Left cardiac atrium (tissue), 4 donors: ENCODE results near the gene SND1. TPM values are rescaled to one million over a fixed set of nuclear protein-coding genes. Genes with fewer than 3 reads are reported as not detected.
"Not testable (repeated sequence)": the region's sequence is repeated elsewhere in the genome, so short reads cannot be mapped to it uniquely, and the experiment has no call there.

Source experiments
- ATAC-seq, 2 donors: fragments of 200-7000 bp; cut with Tn5 transposase; one replicate each; pipeline ENCODE4 v1.9.1; 2020; ENCODE audit warnings: mild to moderate bottlenecking in 2 of 2, moderate library complexity in 2 of 2
- DNase-seq: peaks from one replicate; pipeline ENCODE4 v3.0.0-alpha.2; 2020
- intact Hi-C, 2 donors: fragments of 100-400 bp; cut with DNase I; formaldehyde crosslinking; loops; one replicate each; pipeline versions ENCODE4 v1.14.1 to v1.15.1; 2022 to 2023
- total RNA-seq, 2 donors: library from RNA; stranded (reverse); fragmentation: NEBNext Ultra II Directional; extraction: Animal tissue kit (Norgen Biotek cat#: 25700); gene quantifications; one replicate each; pipeline ENCODE4 v1.2.1, GENCODE V29; 2021
- donor health status: DM: no; HTN: yes; CAD: no.
- donor health status: DM: no; HTN: yes; CAD: no; lungs with severe emphysema.
- donor health status: DM: yes; HTN: yes; CAD: no.
- donor health status: Dilated cardiomyopathy.

Gene SND1
- total RNA-seq, 2 donors from 2014 or later, result 91.8 to 111 TPM

DNA sequence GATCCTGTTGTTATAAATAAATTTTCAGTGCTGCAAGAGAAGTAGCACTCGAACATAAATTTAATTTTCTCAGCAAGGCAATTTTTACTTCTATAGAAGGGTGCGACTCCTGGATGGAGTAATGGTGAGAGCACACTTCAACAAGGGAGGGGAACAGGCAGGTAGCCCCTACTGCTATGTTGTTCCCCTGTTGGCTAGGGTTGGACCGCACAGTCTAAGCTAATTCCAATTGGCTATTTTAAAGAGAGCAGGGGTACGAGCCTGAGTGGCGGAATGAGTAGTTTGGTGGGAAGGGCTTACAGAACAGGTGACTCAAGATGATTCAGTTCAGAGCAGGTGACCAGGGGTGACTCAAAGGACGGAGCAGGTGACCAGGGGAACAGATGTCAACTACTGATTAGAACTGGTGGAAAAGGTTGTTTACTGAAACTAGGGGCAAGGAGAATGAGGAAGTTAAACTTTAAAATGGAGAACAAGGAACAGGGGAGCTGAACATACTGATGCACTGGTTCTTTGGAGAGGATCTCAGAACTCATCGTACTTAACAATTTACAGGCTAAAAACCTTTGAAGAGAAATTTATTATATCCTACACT, 185.9 kb downstream of the SND1 start:
- DNase-seq, ATAC-seq, intact Hi-C loops: not testable (repeated sequence)

DNA sequence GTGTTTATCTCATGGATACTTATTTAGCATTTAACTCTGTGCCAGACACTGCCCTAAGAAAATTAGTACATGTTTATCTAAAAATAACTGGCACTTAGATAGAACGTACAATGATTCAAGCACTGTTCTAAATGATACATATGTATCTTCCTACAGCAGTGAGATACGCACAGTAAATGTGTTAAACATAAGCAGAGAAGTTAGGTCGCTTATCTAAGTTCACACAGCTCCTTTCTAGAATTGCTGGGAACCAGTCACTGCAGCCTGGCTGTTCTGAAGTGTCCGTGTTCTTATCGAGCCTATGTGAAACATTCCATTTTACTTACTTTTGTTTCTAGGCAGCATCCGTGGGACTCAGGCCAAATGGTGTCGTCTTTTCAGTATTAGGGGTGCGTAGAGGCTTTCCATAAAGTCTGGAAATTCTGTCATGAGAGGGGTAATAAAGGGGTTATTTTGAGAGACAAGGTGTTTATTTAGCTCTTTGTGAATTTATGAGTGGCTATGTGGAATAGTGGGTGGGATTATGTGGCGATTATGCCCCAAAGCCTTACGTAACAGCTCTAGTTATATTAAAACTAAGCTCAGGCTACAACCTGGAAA, 186.9 kb downstream of the SND1 start:
- intact Hi-C loops, result no loop called here
- ATAC-seq (peak; percentile 19 to 82), DNase-seq (peak; percentile 41)

DNA sequence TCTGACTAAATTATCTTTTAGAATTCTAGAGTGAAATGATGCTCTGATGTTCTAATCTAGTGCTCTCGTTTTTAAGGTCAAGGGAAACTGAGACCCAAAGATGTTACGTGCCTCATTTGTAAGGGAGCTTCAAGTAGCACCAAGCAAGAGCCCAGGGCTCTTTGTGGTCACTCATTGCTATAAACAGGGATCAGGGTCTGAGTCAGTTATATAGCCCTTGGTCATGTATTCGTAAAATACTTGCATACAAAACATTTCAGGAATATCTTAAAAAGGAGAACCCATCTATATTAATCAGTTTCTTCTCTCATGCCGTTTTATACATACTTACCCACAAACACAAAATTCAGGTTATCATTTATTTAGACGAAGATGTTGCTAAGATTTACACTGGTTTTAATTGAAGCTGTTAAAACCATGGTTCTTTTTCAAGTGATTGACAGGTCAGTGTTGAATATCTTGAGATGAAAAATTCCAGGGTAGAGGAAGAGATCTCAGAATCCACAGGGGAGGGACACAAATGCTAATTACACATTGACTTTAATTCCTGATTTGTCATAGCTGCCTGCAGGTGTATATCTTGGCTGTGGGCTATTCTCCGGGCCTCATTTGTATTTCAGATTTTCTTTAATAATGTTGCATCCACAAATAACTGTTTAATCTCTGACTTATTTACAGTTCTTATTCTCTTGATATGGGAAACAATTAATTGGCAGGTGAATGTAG, 188.4 kb downstream of the SND1 start:
- ATAC-seq, result no peak
- intact Hi-C loops, result no loop called here

DNA sequence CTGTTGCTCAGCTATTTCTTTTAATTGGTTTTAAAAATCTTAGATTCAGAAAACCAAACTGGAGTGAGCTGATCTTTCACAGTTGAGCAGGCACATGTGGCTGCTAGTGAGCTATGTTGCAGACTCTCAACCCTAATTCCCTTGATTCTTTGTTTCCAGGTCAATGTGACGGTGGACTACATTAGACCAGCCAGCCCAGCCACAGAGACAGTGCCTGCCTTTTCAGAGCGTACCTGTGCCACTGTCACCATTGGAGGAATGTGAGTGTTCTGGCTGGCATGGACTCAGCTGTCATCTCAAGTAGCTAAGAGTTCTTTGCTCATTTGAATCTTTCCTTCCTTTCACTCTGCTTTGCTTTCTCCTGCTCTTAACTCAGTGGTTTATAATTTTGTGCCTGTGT, 192.2 kb downstream of the SND1 start:
- ATAC-seq (peak in 1 of 2 donors; percentile 16), DNase-seq (no peak)
- intact Hi-C loops, result no loop called here

More for the DNA sequence above, 188.4 kb downstream of the SND1 start:
- DNase-seq, result no peak

DNA sequence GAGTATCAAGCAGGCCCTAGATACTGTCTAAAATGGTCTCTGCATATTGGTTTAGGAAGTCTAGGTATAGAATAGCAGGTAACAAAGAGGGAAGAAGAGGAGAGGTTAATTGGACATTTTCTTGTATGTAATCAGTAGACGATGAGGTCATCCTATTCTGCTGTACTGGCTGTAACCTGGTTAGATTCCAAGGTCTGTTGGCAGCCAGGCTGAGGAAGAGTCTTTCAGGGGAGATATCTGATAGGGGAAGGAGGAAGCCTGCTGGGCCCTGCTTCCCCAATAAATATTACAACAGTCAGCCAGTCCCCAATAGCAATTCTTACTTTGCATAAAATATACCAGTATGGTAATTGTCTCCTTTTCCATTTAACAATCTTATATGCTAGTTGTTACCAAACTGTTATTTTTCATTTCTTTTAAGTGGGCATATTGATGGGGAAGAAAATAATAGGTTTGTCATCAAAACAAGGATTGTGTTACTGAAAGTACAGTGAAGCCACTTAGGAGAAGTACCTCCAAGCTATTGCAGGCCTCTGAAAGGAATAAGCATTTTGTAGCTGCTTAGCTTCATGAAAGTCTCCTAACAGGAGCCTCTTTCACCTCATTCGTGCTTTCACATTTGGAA, 192.8 kb downstream of the SND1 start:
- intact Hi-C loops, result no loop called here
- DNase-seq, result peak; percentile 49

DNA sequence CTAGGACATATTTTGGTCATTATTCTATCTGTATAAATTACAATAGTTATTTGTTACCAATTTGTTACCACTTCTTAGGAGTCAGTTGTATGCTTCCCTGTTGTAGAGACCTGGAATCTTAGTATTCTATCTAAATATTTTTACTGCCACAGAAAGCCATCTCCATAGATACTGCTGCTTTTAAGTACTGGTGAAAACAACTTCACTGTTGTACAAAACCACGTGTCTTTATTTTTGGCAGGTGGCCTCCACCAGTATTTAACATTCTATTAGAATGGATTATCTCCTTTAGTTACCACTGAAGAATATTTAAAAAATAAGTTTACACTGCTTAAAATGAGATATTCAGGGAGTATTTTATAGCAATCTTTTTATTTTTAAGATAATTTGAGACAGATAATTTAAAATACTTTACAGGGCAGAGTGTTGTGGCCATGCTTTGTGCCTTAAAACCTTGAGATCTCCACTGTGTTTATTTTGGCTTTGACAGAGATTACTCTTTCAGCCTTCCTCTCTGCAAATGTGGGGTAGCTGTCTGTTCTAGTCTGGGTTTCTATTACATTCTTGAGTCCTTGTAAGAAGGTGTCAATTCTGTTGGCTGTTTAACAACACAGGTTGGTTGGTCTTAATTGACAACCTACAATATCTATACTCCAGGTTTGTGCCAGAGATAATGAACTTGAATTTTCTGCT, 193.7 kb downstream of the SND1 start:
- no peak for DNase-seq
- intact Hi-C loops, result no loop called here
- peak in 1 of 2 donors; percentile 32 for ATAC-seq

More for the DNA sequence above, 192.8 kb downstream of the SND1 start:
- peak; percentile 77 to 92 for ATAC-seq

DNA sequence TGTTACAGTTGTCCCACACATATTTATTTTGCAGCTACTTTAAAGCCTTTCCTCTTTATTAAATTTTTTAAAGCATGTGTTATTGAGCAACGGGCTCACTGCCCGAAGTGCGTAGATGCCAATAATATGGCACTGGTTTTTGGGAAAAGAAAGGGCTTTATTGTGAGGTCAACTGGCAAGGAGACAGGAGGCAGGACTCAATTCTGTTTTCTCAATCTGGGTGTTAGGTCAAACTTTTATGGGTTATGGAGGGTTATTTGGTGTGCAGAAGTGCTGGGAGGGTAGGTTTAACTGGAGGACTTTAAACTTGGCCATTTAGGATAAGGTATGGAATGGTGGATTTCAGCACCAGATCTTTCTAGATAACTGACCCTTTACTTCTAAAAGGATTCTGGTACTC, 195.6 kb downstream of the SND1 start:
- DNase-seq, result peak; percentile 31
- intact Hi-C loops, result no loop called here
- no peak for ATAC-seq

DNA sequence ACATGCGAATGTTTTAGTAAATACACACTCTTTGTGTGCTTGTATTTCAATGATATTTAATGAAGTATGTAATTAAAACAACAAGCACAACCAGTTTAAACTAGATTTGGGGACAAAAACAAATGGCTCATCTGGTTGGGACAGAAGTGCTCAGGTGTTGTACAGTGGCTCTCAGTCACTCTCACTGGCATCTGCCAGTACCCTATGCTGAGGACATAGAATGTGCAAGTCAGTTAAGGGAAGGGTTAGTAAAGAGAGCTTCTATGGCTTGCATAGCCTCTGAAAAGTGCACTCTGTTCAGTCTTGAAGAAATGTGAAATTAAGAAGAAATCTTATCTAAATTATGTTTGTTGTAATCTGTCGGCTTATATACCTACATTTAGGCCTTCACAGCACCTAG, 196.2 kb downstream of the SND1 start:
- no peak for DNase-seq
- intact Hi-C loops, result no loop called here
- no peak for ATAC-seq

DNA sequence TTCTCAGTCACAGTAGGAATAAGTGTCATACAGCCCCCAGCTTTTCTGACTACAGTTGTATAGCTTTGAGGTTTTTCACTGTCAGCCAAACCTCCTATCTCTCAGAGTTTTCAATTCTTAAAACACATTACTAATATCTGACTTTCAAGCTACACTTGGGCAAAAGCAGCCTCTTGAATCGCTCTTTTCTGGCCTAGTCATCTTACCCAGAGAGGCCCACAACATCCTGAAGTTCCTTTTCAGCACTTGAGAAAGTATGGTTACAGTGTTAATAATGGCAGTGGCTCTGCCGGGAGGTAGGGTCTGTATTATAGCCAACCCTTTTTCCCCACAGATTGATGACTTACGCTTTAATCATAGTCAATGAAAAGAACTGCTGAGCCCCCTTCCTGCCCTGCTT, 198.2 kb downstream of the SND1 start:
- ATAC-seq, result no peak
- DNase-seq, result no peak
- intact Hi-C loops, result no loop called here

DNA sequence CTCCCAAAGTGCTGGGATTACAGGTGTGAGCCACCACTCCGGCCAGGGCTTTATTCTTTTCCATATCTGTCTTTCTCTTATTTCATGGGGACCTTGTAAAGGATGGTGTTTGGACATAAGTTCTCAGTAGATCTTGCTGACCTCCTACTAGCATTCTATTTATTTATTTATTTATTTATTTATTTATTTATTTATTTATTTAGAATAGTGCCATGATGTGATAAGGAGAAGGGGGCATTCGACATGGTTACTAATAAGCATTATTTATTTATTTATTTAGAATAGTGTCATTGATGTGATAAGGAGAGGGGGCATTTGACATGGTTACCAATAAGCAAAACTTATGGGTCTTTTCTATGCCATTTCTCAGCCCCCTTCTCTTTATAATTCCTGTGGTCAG, 202.4 kb downstream of the SND1 start:
- DNase-seq, result no peak
- intact Hi-C loops, result no loop called here
- ATAC-seq, result no peak

DNA sequence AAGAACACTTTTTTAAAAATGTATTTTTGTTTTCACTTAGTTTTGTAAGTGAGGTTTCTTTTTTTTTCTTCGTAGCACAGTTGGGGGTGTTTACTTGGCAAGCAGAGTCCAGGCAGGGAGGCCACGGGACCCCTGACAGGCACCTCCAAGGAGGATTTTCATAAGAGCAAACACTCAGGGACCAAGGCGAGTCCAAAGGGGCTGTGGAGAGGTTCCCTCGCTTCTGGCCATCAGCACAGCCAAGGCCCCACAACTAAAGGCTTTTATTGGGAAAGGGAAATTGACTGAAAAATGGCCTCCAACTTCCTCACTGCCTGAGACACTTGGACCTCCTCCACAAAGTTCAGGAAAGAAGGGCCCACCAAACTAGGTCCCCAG, 205.5 kb downstream of the SND1 start:
- intact Hi-C loops, result no loop called here
- DNase-seq (no peak), ATAC-seq (no peak)

DNA sequence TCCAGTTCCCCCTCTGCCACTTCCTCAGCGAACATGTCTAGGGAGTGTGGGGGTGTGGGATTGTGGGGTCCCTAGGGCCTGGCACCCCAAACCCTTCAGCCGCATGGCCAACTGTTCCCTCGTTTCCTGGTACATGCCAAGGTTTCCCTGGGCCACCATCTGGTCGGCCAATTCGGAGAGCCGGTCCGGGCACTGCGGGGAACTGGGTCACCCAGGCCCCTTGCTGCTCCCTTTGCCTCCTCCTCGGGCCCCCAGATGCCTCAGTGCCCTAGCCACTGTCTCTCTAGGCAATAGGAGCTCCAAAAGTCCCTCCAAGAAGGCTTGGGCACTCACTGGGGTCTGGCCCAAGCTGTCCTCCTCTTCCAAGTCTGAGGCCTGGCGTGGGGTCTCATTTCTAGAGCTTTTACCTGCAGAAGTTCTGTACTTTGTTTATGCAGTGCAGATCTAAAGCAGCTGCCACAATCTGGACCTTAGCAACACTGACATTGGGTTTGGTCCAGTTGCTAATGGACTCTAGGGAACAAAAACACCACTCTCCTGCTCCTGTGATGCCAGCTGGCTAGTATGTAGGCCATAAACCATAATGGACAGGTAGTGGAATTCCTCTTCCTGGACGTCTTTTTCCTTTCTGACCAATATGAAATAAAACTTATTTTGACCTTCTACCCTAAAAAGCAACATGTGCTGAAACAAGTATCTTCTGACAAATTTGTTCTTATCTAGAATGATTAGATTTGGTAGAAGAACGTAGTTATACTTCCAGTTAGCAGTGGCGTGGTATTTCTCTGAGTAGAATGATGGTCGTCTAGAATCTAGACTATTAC, 206.3 kb downstream of the SND1 start:
- DNase-seq (no peak), ATAC-seq (peak in 1 of 2 donors; percentile 29)
- intact Hi-C loops, result no loop called here

DNA sequence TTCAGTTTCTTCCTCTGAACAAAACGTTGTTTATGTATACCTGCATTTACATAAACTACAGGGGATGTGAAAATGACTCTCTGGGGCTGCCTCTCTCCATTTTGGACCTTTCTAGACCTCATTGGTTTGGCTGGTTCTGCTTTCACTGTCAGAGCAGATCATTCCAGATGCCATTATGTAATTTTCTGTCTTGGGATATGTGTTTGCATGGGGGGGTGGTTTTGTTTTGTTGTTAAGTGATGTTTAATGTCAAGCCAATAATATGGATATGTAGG, 206.9 kb downstream of the SND1 start:
- intact Hi-C loops, result no loop called here
- DNase-seq, result no peak
- ATAC-seq, result no peak

DNA sequence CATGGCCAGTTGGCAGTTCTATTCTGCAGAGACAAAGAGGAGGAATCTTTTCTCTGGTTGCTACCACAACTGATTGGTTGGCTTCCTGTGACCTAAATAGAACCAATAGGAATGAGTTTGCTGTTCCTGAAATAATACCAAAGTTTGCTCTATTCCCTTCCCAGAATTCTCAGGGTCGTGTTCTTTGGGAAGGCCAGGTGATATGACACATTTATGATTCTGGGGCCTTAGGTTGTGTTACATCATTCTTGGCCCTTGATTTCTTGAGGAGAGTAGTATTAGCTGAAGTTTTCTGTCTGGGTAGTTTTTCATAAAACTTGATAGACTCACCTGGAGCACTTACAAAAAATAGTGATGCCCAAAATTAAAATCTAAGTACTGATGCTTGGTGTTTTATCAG, 207.3 kb downstream of the SND1 start:
- no peak for ATAC-seq
- DNase-seq, result no peak
- intact Hi-C loops, result no loop called here

DNA sequence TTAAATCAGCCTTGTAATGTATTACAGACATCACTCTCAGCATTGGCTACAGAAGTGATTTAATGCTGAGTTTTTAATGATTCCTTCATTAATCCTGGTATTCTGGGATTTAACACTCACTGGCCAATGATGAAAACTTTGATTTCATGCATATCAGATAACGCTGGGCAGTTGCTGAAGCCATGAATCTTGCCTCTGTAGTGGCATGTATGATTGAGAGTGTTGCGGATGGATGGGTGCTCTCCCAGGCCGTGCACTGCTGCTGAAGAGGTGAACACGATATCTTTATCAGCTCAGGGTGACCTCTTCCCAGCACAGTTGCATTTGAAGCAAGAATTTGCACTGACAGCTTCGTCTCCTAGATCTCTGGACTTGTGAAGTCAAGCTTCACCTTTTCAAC, 210.5 kb downstream of the SND1 start:
- intact Hi-C loops, result no loop called here
- ATAC-seq, result no peak
- no peak for DNase-seq

DNA sequence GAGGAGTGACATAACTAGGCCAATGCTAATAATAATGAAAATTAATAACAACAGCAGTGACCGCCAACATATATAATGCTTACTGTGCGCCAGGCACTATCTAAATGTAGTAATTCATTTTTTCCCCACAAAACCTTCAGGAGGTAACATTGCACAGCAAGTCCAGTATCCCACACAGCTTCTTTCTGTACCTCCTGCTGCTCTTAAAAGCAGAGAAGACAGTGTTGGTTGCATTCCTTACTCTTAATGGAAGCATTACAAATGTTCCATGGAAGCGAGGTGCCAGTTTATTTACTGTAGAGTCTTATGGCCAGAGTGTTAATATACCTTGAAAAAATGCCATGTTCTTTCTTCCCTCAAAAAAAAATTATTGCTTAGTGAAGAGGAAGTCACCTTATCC, 211.1 kb downstream of the SND1 start:
- DNase-seq (no peak), ATAC-seq (no peak)
- intact Hi-C loops, result no loop called here

DNA sequence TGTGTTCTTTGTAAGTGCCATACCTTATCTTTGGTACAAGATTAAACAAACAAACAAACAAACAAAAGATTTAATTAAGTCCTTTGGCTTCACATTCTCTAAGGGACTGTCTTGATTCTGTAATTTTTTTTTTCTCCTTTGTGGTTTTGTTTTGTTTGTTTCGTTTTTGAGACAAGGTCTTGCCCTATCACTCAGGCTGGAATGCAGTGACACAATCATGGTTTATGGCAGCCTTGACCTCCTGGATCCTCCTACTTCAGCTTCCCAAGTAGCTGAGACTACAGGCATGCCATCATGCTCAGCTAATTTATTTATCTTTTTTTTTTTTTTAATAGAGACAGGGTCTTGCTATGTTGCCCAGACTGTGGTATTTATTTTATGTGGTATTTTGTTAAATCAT, 213.5 kb downstream of the SND1 start:
- intact Hi-C loops, result no loop called here
- DNase-seq (no peak), ATAC-seq (peak in 1 of 2 donors; percentile 72)

DNA sequence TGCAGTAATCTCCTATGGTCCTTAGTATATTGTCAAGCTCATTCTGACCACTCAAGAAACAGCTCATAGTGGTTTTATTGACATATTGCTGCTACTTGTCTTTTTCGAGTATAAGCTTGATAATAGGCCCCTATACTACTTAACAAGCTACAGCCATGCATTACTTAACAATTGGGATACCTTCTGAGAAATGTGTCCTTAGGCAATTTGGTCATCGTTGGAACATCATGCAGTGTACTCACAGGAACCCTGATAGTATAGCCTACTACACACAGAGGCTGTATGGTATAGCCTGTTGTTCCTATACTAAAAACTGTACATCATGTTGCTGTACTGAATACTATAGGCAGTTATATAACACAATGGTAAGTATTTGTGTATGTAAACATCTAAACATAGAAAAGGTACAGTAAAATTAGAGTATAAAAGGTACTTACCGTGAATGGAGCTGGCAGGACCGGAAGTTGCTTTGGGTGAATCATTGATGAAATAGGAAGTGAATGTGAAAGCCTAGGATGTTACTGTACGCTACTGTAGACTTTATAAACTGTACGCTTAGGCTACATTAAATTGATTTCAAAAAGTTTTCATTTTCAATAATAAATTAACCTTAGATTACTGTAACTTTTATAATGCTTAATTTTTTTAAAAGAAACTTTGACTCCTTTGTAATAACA, 218.4 kb downstream of the SND1 start:
- ATAC-seq (no peak), DNase-seq (no peak)
- intact Hi-C loops, result no loop called here

DNA sequence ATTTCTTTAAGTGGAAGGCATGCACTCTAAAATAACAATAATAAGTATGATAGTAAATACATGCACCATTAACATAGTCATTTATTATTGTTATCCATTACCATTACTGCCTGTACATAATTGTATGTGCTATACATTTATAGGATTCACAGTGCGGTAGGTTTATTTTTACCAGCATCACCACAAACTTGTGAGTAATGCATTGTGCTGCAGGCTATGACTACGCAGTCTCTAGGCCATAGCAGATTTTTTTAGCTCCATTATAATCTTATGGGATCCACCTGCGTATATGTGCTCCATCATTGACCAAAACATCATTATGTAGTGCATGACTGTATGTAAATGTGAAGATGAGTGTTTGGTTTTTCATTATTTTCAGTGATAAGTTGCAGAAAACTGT, 219.2 kb downstream of the SND1 start:
- DNase-seq, result no peak
- intact Hi-C loops, result no loop called here
- no peak for ATAC-seq
